IPS DF 6.9 (cell line): Measurements from ENCODE around the gene CYBC1.

Experiments used
- DNase-seq: peaks from one replicate; pipeline ENCODE4 v3.0.0-alpha.2; 2013; ENCODE audit warnings: low read depth, low spot score
- H3K27ac ChIP-seq: one replicate; pipeline ENCODE4 v1.5.1; 2013; ENCODE audit warnings: low read length, control low read depth
- H3K27me3 ChIP-seq: 2 replicates; pipeline ENCODE4 v1.6.1; 2013; ENCODE audit warnings: mild to moderate bottlenecking, low read length; ENCODE audit not compliant: control insufficient read depth, insufficient read depth
- H3K36me3 ChIP-seq: 2 replicates; pipeline ENCODE4 v1.6.1; 2013; ENCODE audit warnings: low read length; ENCODE audit not compliant: control insufficient read depth, insufficient read depth
- H3K4me1 ChIP-seq: 2 replicates; pipeline ENCODE4 v1.6.1; 2013; ENCODE audit warnings: low read length; ENCODE audit not compliant: control insufficient read depth, insufficient read depth
- H3K4me3 ChIP-seq: 2 replicates; pipeline ENCODE4 v1.5.1; 2013; ENCODE audit warnings: mild to moderate bottlenecking, low read length
- H3K9me3 ChIP-seq: 2 replicates; pipeline ENCODE4 v1.6.1; 2013; ENCODE audit warnings: low read length, inconsistent platforms; ENCODE audit not compliant: control insufficient read depth, insufficient read depth
- WGBS: extraction: QIAGEN DNeasy Blood & Tissue Kit; methylation state at CpG from one replicate; pipeline ENCODE4 v1.1.7; 2013; ENCODE audit warnings: mixed read lengths, missing lambda C conversion rate; ENCODE audit not compliant: insufficient read length, insufficient coverage; 5-methylcytosine and 5-hydroxymethylcytosine counted together

The CYBC1 gene

DNA sequence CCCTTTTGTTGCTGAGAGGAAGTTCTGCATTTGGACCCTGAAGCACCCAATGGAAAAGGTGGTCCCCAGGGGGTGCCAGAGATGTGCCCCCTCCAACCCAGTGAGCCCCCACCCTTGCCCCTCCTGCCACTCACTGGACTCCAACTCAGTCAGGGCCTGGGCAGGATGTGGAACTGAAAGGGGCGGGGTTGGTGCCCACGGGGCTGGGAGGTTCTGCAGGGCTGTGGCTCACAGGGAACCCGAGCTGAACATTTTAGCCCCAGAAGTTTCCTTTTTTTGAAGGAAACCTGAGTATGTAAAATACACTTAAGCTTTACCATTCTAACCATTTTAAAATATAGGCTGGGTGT, 16.4 kb downstream of the CYBC1 start:
- Histone ChIP-seq H3K9me3 (no peaks in the 10 kb centered on the region), H3K27ac (no peak overlapping the region)

DNA sequence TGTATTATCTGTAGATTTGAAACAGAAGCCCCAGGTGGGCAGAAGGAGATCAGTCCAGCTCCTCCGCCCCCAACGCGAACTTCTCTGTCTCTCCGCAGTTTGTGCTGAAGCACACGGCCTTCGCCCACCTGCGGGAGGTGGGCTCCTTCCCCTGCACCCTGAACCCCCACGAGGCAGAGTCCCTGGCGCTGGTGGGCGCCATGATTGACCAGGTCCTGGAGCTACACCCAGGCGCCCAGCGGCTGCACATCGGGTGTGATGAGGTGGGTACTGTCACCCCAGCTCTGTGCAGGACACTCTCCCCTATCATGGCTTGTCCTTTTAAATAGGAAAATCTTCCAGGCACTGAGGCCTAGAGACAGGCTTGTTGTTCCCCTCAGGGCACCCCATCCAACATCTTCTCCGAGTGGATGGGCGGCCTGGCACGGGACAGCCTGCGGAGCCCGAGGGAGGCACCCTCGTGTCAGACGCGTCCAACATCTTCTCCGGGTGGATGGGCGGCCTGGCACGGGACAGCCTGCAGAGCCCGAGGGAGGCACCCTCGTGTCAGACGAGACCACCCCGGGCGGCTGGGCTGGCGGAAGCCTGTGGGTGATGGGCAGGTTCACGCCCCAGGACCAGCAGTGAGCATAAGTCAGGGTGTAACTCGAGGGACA, 16.9 kb downstream of the CYBC1 start:
- no peak for DNase-seq
- no peaks in the 10 kb centered on the region; the same call in 1 of the 2 replicates for H3K4me1 ChIP-seq
- H3K27ac ChIP-seq, result no peak overlapping the region
- H3K27me3 ChIP-seq, result no peaks in the 10 kb centered on the region
- H3K9me3 ChIP-seq, result no peaks in the 10 kb centered on the region
- H3K36me3 ChIP-seq, result peaks cover 2% of the 10 kb centered on the region; the same call in 1 of the 2 replicates
- WGBS, result no CpG with 5 or more reads among the region's 32 CpGs
- H3K4me3 ChIP-seq, result no peak overlapping the region

More for the DNA sequence above, 16.4 kb downstream of the CYBC1 start:
- no peak for DNase-seq
- Histone ChIP-seq H3K36me3 (peaks cover 2% of the 10 kb centered on the region; the same call in 1 of the 2 replicates), H3K27me3 (no peaks in the 10 kb centered on the region), H3K4me3 (no peak overlapping the region), H3K4me1 (no peaks in the 10 kb centered on the region; the same call in 1 of the 2 replicates)
- no CpG with 5 or more reads among the region's 3 CpGs for WGBS

DNA sequence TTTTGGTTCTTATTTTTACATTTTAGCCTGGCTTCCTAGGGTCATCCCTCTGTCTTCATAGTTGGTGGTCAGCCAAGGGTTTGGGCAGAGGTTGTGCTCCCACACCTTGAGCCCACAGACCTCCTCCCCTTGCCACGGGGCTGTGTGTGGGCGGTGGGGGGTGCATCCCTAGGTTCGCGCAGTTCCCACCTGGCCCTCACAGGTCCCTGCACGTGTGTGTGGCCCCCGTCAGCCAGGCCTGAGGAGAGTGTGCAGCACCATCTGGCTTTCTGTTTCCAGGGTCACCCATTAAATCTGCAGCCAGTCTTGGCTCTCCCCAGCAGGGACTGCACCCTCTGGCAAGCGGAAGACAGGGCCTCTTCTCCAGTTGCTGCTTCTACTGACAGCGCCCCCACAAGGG, 18.5 kb downstream of the CYBC1 start:
- no peaks in the 10 kb centered on the region; the same call in 1 of the 2 replicates for H3K4me1 ChIP-seq
- no peaks in the 10 kb centered on the region for H3K9me3 ChIP-seq
- no peak overlapping the region for H3K27ac ChIP-seq
- no peak for DNase-seq
- peaks cover 2% of the 10 kb centered on the region; the same call in 1 of the 2 replicates for H3K36me3 ChIP-seq
- no peak overlapping the region for H3K4me3 ChIP-seq
- no peaks in the 10 kb centered on the region for H3K27me3 ChIP-seq
- no CpG with 5 or more reads among the region's 8 CpGs for WGBS

DNA sequence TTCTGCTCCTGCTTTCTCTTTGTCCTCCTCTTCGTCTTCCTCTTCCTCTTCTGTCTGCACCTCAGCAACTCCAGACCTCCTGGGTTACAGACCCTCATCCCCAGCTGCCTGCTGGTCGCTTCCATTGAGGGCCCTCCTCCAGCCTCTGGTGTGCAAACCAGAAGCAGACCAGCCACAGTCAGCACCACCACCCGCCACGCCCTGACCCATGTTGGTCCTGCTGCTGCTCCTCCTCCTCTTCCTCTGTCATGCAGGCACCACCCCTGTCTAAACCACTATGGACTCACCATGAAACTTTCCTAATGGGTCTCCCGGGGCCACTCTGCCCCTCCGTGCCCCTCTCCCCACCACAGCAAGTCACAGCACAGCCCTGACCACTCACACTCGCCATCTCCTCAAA, 20.7 kb downstream of the CYBC1 start:
- no peak for DNase-seq
- Histone ChIP-seq H3K4me1 (no peaks in the 10 kb centered on the region; the same call in 1 of the 2 replicates), H3K4me3 (no peak overlapping the region), H3K27ac (no peak overlapping the region), H3K36me3 (no peaks in the 10 kb centered on the region), H3K9me3 (no peaks in the 10 kb centered on the region), H3K27me3 (no peaks in the 10 kb centered on the region)
- WGBS, result no CpG with 5 or more reads among the region's 7 CpGs

DNA sequence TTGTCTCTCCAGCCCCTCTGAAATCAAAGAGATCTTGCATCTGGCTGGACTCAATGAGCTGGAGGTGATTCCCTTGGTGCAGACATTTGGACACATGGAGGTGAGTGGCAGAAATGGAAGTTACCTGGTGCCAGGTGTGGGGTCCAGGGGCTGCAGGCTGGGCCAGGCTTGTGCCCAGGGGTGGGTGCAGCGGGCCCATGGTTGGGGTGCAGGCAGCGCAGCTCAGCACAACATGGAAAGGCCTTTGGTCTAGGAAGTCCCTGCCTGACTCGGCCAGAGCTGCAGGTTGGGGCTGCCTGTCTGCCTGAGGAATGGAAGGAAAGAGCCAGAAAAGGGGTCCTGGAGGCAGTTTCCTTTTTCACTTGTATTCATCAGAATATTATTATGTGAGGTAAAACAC, 22.0 kb downstream of the CYBC1 start:
- no peaks in the 10 kb centered on the region for H3K36me3 ChIP-seq

DNA sequence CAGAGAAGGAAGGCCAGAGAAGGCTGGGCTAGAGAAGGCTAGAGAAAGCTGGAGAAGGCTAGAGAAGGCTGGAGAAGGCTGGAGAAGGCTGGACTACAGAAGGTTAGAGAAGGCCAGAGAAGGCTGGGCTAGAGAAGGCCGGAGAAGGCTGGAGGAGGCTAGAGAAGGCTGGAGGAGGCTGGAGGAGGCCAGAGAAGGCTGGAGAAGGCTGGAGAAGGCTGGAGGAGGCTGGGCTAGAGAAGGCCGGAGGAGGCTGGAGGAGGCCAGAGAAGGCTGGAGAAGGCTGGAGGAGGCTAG, 25.7 kb downstream of the CYBC1 start:
- Histone ChIP-seq H3K27ac (no peak overlapping the region), H3K4me1 (peaks cover 1% of the 10 kb centered on the region; the same call in 1 of the 2 replicates), H3K36me3 (no peaks in the 10 kb centered on the region), H3K27me3 (no peaks in the 10 kb centered on the region), H3K4me3 (no peak overlapping the region), H3K9me3 (no peaks in the 10 kb centered on the region)
- no peak for DNase-seq
- WGBS, result no CpG with 5 or more reads among the region's 2 CpGs

More for the DNA sequence above, 22.0 kb downstream of the CYBC1 start:
- no peak for DNase-seq
- no CpG with 5 or more reads among the region's 3 CpGs for WGBS
- no peaks in the 10 kb centered on the region for H3K9me3 ChIP-seq
- no peaks in the 10 kb centered on the region for H3K27me3 ChIP-seq
- no peak overlapping the region for H3K4me3 ChIP-seq
- no peak overlapping the region for H3K27ac ChIP-seq
- H3K4me1 ChIP-seq, result peaks cover 1% of the 10 kb centered on the region; the same call in 1 of the 2 replicates

DNA sequence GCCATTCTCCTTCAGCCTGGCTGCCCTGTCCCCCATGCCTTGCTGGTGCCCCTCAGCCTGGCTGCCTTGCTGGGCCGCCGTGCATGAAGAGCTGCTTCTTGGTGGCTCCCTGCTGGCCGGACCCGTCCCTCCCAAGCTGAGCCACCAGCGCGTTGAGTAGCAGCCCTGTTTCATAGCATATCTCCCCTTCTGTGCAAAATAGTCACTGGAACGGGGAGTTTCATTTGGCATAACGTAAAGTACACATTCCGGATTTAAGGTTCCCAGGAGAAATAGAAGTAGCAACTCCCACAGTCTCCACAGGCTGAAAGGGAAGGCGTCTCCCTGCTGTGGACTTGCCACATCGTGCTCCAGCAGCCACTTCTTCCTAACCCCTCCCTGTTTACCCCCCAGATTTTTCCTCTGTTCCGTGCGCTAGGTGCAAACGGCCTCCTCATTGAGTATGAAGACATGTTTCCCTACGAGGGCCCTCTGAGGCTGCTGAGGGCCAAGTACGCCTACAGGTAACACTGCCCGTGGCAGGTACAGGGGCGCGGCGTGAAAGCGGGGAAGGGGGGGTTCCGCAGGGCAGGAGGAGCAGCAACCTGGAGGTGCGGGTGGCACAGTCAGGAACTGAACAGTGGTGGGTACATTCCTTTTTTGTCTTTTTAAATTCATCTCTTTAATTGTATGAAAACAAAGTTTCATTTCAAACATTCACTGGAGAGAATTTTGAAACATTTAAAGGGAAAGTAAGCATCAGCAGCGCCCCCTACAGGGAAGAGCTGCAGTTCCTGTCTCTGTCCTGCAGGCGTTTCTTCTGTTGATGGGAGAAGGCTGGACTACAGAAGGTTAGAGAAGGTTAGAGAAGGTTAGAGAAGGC, 26.3 kb downstream of the CYBC1 start:
- H3K4me1 ChIP-seq, result peaks cover 1% of the 10 kb centered on the region; the same call in 1 of the 2 replicates
- no CpG with 5 or more reads among the region's 25 CpGs for WGBS
- no peak overlapping the region for H3K4me3 ChIP-seq
- no peaks in the 10 kb centered on the region for H3K9me3 ChIP-seq
- H3K36me3 ChIP-seq, result no peaks in the 10 kb centered on the region
- no peak for DNase-seq
- H3K27ac ChIP-seq, result no peak overlapping the region
- no peaks in the 10 kb centered on the region for H3K27me3 ChIP-seq

DNA sequence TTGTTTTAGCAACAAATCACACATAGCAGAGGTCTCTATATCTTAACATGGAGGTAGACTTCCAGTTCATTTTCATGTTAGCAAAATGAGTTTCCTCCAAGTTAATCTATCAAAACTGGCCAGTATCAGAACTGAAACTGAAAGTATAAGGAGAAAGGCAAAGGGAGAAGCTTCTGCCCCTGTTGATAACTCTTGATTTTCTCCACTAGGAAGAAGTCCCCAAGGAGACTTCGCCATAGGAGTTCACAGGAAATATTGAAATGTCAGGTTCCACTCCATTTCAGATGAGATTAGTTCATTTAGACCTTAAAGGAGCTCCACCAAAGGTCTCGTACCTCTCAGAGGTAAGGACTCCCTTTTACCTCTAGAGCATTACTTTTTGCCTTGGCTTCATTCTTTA, 31.0 kb downstream of the CYBC1 start:
- Histone ChIP-seq H3K9me3 (no peaks in the 10 kb centered on the region), H3K27ac (no peak overlapping the region), H3K36me3 (no peaks in the 10 kb centered on the region), H3K4me3 (no peak overlapping the region), H3K4me1 (peaks cover 1% of the 10 kb centered on the region; the same call in 1 of the 2 replicates), H3K27me3 (no peaks in the 10 kb centered on the region)
- no CpG with 5 or more reads among the region's 2 CpGs for WGBS
- no peak for DNase-seq

DNA sequence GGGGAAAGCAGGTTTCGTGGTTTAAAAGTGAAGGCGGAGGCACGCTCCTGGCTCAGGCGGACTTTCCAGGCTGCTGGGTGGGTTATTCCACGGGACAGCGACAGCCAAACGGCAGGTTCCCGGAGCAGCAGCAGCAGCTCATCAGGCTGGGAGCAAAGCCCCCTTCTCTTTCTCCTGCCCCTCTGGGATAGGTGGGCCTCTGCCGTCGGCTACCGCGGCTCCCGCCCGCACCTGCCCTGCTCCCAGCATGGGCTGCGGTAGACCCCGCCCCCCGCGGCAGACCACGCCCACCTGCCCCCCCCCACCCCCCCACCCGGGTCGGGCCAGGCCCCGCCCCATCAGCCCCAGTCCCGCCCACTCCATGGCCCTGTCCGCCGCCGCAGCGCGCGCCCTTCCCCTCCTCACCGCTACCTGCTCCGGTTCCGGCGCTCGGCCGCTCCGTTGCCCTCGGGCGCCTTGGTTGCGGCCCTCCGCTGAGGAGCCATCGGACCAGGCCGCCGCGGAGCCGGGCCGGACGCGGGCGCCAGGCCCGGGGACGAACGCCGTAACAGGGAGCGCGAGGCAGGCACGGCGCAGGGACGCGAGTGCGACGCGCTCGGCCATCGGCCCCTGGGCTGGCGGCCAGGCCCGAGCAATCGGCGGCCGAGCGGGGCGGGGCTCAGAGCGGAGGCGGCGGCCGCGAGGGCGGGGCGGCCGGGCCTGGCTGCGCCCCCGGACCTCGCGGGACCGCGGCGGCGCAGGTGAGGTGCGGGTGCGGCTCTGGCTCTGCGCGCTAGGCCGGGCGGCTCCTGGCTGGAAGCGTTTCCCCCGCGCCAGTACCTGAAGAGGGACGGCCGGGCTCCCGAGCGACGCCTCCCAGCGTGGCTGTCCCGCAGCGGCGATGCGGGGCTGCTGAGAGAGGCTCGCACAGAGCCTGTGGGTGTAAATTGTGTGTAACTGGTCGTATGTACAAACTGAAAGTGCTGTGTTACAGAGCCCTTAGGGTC, 32.3 kb downstream of the CYBC1 start, which contains the start of the genes HEXD and OGFOD3:
HEXD (plus strand) TSS at position 347 of the 986 bp plus-strand sequence. CDS start 1,453 bp downstream, outside the sequence.
OGFOD3 (minus strand) TSS at position 586 of the 986 bp plus-strand sequence; CDS start at position 485, 101 bp downstream.
- no peaks in the 10 kb centered on the region for H3K4me1 ChIP-seq
- H3K4me3 ChIP-seq, result peak within 1 kb of the TSS; percentile 84
- no peaks in the 10 kb centered on the region for H3K36me3 ChIP-seq
- no peaks in the 10 kb centered on the region for H3K27me3 ChIP-seq
- no peak within 1 kb of the TSS for H3K27ac ChIP-seq
- no CpG with 5 or more reads among the region's 108 CpGs for WGBS
- DNase-seq, result peak; percentile 54
- H3K9me3 ChIP-seq, result no peaks in the 10 kb centered on the region

DNA sequence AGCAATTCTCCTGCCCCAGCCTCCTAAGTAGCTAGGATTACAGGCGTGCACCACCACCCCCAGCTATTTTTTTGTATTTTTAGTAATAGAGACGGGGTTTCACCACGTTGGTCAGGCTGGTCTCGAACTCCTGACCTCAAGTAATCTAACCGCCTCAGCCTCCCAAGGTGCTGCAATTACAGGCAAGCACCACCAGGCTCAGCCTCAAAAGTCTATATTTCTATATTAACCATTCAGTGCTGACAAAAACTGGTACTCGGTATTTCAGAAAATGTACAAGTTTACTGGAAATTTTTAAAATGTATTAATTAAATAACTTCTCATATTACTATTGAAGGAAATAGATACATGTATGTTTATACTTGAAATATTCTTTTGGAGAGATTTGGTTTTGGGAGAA, 33.8 kb downstream of the CYBC1 start:
- no peak overlapping the region for H3K4me3 ChIP-seq
- H3K4me1 ChIP-seq, result no peaks in the 10 kb centered on the region
- no peak overlapping the region for H3K27ac ChIP-seq
- WGBS, result no CpG with 5 or more reads among the region's 6 CpGs
- H3K9me3 ChIP-seq, result no peaks in the 10 kb centered on the region
- DNase-seq, result no peak
- no peaks in the 10 kb centered on the region for H3K36me3 ChIP-seq
- no peaks in the 10 kb centered on the region for H3K27me3 ChIP-seq
